ENCODE results near the gene KCNC1. TPM values are rescaled to one million over a fixed set of nuclear protein-coding genes. Genes with fewer than 3 reads are reported as not detected.

Gene KCNC1
- total and polyA plus RNA-seq, 2 of the 13 experiments (the other 11 are each of a cell fraction or from before 2014, with no cell fraction given) = 0.01 to 0.04 TPM

DNA sequence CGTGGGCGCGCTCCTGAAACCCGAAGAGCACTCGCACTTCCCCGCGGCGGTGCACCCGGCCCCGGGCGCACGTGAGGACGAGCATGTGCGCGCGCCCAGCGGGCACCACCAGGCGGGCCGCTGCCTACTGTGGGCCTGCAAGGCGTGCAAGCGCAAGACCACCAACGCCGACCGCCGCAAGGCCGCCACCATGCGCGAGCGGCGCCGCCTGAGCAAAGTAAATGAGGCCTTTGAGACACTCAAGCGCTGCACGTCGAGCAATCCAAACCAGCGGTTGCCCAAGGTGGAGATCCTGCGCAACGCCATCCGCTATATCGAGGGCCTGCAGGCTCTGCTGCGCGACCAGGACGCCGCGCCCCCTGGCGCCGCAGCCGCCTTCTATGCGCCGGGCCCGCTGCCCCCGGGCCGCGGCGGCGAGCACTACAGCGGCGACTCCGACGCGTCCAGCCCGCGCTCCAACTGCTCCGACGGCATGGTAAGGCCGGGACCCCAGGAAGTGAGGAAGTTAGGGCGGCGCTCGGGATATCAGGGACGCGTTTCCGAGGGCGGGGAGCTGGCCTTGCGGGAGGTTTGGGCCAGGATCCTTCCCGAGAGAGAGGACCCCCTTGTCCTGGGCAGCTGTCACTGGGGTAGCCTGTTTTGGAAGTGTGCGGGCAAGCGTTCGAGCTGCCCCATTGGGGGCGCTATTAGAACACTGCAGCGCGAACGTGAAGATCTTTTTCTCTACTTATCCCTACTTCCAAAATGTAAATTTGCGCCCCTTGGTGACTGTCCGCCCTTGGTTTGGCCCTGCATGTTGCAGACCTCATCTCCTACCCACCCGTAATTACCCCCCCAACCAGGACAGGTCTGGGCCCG, 14.4 kb upstream of the KCNC1 start (continued):
- TF ChIP-seq, protein P1, sequence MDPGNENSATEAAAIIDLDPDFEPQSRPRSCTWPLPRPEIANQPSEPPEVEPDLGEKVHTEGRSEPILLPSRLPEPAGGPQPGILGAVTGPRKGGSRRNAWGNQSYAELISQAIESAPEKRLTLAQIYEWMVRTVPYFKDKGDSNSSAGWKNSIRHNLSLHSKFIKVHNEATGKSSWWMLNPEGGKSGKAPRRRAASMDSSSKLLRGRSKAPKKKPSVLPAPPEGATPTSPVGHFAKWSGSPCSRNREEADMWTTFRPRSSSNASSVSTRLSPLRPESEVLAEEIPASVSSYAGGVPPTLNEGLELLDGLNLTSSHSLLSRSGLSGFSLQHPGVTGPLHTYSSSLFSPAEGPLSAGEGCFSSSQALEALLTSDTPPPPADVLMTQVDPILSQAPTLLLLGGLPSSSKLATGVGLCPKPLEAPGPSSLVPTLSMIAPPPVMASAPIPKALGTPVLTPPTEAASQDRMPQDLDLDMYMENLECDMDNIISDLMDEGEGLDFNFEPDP (CRISPR knock-in tag; conservative IDR thresholded peaks at IDR 0.05) = 0 out of 2 replicates have a peak, but pooled peaks have one; percentile 44

DNA sequence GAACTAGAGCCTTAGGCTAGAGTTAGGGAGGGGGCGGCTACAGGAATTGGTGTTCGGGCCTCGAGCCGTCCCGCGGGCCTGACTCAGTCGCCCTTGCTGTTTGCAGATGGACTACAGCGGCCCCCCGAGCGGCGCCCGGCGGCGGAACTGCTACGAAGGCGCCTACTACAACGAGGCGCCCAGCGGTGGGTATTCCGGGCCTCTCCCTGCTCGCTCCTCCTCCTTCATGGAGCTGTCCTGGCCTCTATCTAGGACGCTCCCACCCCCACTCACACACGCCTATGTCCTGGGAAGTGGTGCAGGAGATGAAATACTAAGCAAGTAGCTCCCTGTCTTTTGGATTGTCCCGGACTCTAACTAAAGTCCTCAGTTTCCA, 13.8 kb upstream of the KCNC1 start:
- FAIRE-seq = no peak
- no peak overlapping the region for H3K4me2 ChIP-seq (ENCODE audit: low read depth, low read length)
- CTCF ChIA-PET (ENCODE audit: low intra/inter-chr PET ratio, low total read pairs) = interaction anchor here (1.6 kb wide), 1 partner anchor 123 kb away, joined by 3 read pairs; no protein-coding TSS in a partner anchor

More for the DNA sequence above, 13.8 kb upstream of the KCNC1 start:
- in situ Hi-C loops (cut with HindIII; ENCODE audit: extremely low pct_ligation_motif_present, low pct_unique_long_range_greater_than_20kb) = loop anchor here (5.0 kb wide), 1 partner anchor 118 kb away; no protein-coding TSS in a partner anchor
- Histone ChIP-seq H2AFZ (ENCODE audit: low read length) (no peak overlapping the region), H3K4me1 (ENCODE audit: insufficient read depth, low read length) (no peaks in the 10 kb centered on the region; the same call in 1 of the 2 replicates), H3K79me2 (ENCODE audit: insufficient read depth, low read length) (no peaks in the 10 kb centered on the region), H3K27me3 (ENCODE audit: control insufficient read depth in 1 of 2, insufficient read depth in 2 of 2, low read length in 2 of 2) (peaks cover 11 to 51% of the 10 kb centered on the region in 2 experiments), H3K36me3 (replicated peaks in 1 of 2; ENCODE audit: control insufficient read depth in 1 of 2, insufficient read depth in 2 of 2, low read length in 2 of 2) (no peaks in the 10 kb centered on the region), H3K9me3 (ENCODE audit: low read length) (no peaks in the 10 kb centered on the region; the same call in 1 of the 2 replicates), H3K27ac (ENCODE audit: extremely low read length, insufficient read depth, low read length) (no peak overlapping the region), H3K9ac (ENCODE audit: insufficient read depth, low read depth, low read length) (no peak overlapping the region), H4K20me1 (ENCODE audit: insufficient read depth, low read length) (no peaks in the 10 kb centered on the region), H3K4me3 (replicated peaks in 1 of 3; ENCODE audit: insufficient read depth in 1 of 3, low read depth in 2 of 3, low read length in 3 of 3) (no peak overlapping the region)
- DNase-seq (ENCODE audit: low spot score) = no peak
- TF ChIP-seq MIER3 (CRISPR knock-in tag; IDR thresholded peaks at IDR 0.05; ENCODE audit: borderline replicate concordance) = no peak
- no peak for TF ChIP-seq SP1 (IDR thresholded peaks at IDR 0.05)
- no peak for TF ChIP-seq SP1 (CRISPR knock-in tag; IDR thresholded peaks at IDR 0.05)
- TF ChIP-seq NR3C1 (CRISPR knock-in tag; IDR thresholded peaks at IDR 0.05) = no peak
- TF ChIP-seq ZNF136 (CRISPR knock-in tag; IDR thresholded peaks at IDR 0.05; ENCODE audit: low read depth) = no peak
- TF ChIP-seq MYNN (CRISPR knock-in tag; IDR thresholded peaks at IDR 0.05; ENCODE audit: low read depth) = no peak
- no peak for TF ChIP-seq NCOR1 (IDR thresholded peaks at IDR 0.05; ENCODE audit: borderline replicate concordance, low read length)
- intact Hi-C loops (cut with micrococcal nuclease; ENCODE audit: unreplicated experiment) = no loop called here
- POLR2A ChIA-PET = no interaction called here
- WGBS (ENCODE audit: low lambda C conversion rate) = 20% methylated on average over 11 of the region's 24 CpGs
- no TSS peak for BruUV-seq (replicated peaks)
- ATAC-seq = peak; percentile 33

Measured in HepG2 (cell line).